Epithelial cell of alveolus of lung (primary cell): ENCODE results near the gene BARX1. TPM values are rescaled to one million over a fixed set of nuclear protein-coding genes. Genes with fewer than 3 reads are reported as not detected.

Experiments used
- total RNA-seq: library from RNA; depleted of rRNA; stranded (reverse); fragments of >200 nt; gene quantifications from 2 replicates; pipeline ENCODE4 v1.2.1, GENCODE V29; 2015

The BARX1 gene, protein sequence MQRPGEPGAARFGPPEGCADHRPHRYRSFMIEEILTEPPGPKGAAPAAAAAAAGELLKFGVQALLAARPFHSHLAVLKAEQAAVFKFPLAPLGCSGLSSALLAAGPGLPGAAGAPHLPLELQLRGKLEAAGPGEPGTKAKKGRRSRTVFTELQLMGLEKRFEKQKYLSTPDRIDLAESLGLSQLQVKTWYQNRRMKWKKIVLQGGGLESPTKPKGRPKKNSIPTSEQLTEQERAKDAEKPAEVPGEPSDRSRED
- not detected in 2 replicates for total RNA-seq

GRCh38 chr9:93955111-93955980 is at the start of gene BARX1:
BARX1 (minus strand) TSS chr9:93955355; CDS start chr9:93955146, 209 bp downstream.

Other genes starting within 250 kb of the BARX1 start
- 6.3 and 7.0 TPM in 2 replicates for gene PTPDC1, start 129.1 kb upstream of the BARX1 start, total RNA-seq